CD4-positive, alpha-beta T cell treated with Interleukin-2 at 100 ng/mL for 4 hours (primary cell): ENCODE data around the gene IFFO2.

Source experiments
- DNase-seq: peaks from one replicate; pipeline ENCODE4 v3.0.0-alpha.2; 2020; ENCODE audit warnings: low spot score

Gene IFFO2

GRCh38 chr1:18950401-18951026, 6.0 kb downstream of the IFFO2 start:
- peak; percentile 52 for DNase-seq

GRCh38 chr1:18949686-18950400, 6.6 kb downstream of the IFFO2 start:
- DNase-seq: no peak

GRCh38 chr1:18948913-18949685, 7.4 kb downstream of the IFFO2 start:
- DNase-seq: no peak

GRCh38 chr1:18948048-18948912, 8.2 kb downstream of the IFFO2 start:
- peak; percentile 72 for DNase-seq

- no peak for DNase-seq
These were observed 8.9 kb downstream of the IFFO2 start for GRCh38 chr1:18947570-18947969.

GRCh38 chr1:18946550-18947381, 9.7 kb downstream of the IFFO2 start:
- DNase-seq: no peak

GRCh38 chr1:18945401-18945849, 11.1 kb downstream of the IFFO2 start:
- no peak for DNase-seq

GRCh38 chr1:18944810-18945209, 11.7 kb downstream of the IFFO2 start:
- DNase-seq: no peak

- DNase-seq: no peak
These were observed 12.4 kb downstream of the IFFO2 start for GRCh38 chr1:18943914-18944572.

GRCh38 chr1:18943162-18943561, 13.3 kb downstream of the IFFO2 start:
- DNase-seq: no peak

- no peak for DNase-seq
These were observed 14.1 kb downstream of the IFFO2 start for GRCh38 chr1:18942340-18942739.

GRCh38 chr1:18941221-18942141, 15.0 kb downstream of the IFFO2 start:
- no peak for DNase-seq

GRCh38 chr1:18940303-18941020, 16.0 kb downstream of the IFFO2 start:
- no peak for DNase-seq

- no peak for DNase-seq
These were observed 16.8 kb downstream of the IFFO2 start for GRCh38 chr1:18939398-18940302.

GRCh38 chr1:18938707-18939070, 17.8 kb downstream of the IFFO2 start:
- no peak for DNase-seq

GRCh38 chr1:18938008-18938706, 18.3 kb downstream of the IFFO2 start:
- no peak for DNase-seq

GRCh38 chr1:18937539-18937938, 18.9 kb downstream of the IFFO2 start:
- no peak for DNase-seq
